ENCODE data around the gene MEFV.
"Not testable (repeated sequence)": the region's sequence is repeated elsewhere in the genome, so short reads cannot be mapped to it uniquely, and the experiment has no call there.

Gene MEFV

GRCh38 chr16:3214904-3215600 lies 41.4 kb downstream of the MEFV start:
- DNase-seq: no peak

GRCh38 chr16:3212567-3212966 lies 43.9 kb downstream of the MEFV start:
- no peak for DNase-seq

GRCh38 chr16:3212006-3212405 lies 44.4 kb downstream of the MEFV start:
- no peak for DNase-seq

GRCh38 chr16:3207086-3207953 lies 49.1 kb downstream of the MEFV start:
- no peak for DNase-seq

GRCh38 chr16:3205939-3206338 lies 50.5 kb downstream of the MEFV start:
- DNase-seq: not testable (repeated sequence)

GRCh38 chr16:3202903-3203539 lies 53.4 kb downstream of the MEFV start:
- DNase-seq: no peak

GRCh38 chr16:3198334-3199072 lies 57.9 kb downstream of the MEFV start:
- DNase-seq: no peak

GRCh38 chr16:3197694-3198333 lies 58.6 kb downstream of the MEFV start:
- not testable (repeated sequence) for DNase-seq

- no peak for DNase-seq
Measured at GRCh38 chr16:3195975-3196374, 60.5 kb downstream of the MEFV start.

GRCh38 chr16:3194792-3195191 lies 61.6 kb downstream of the MEFV start:
- no peak for DNase-seq

GRCh38 chr16:3193221-3194212 lies 62.9 kb downstream of the MEFV start:
- no peak for DNase-seq

- no peak for DNase-seq
Measured at GRCh38 chr16:3192476-3193019, 63.9 kb downstream of the MEFV start.
